NCI-H2227 (cell line): Measurements from ENCODE around the gene RIMS3.
"Not testable (repeated sequence)": the region's sequence is repeated elsewhere in the genome, so short reads cannot be mapped to it uniquely, and the experiment has no call there.

Experiments used
- DNase-seq: peaks from one replicate; lab custom pipeline; 2025; ENCODE audit not compliant: unreplicated experiment; lab: John Stamatoyannopoulos, UW

Gene RIMS3

DNA sequence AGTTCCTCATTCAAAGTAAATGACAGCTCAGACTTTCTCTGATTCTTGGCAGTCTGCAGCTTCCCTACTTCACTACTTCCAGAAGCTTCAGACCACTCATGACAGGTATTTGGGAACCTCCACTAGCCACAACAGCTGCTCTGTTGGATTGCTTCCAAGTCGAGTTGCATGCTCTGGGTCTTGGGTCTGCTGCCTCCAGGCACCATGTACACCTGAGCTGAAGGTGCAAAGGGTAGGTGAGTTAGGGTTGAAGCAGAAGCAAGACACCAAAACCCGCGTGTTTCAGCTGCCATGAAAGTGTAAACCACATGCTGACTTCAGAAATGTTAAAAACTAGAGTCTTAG, 71.3 kb downstream of the RIMS3 start:
- no peak for DNase-seq

DNA sequence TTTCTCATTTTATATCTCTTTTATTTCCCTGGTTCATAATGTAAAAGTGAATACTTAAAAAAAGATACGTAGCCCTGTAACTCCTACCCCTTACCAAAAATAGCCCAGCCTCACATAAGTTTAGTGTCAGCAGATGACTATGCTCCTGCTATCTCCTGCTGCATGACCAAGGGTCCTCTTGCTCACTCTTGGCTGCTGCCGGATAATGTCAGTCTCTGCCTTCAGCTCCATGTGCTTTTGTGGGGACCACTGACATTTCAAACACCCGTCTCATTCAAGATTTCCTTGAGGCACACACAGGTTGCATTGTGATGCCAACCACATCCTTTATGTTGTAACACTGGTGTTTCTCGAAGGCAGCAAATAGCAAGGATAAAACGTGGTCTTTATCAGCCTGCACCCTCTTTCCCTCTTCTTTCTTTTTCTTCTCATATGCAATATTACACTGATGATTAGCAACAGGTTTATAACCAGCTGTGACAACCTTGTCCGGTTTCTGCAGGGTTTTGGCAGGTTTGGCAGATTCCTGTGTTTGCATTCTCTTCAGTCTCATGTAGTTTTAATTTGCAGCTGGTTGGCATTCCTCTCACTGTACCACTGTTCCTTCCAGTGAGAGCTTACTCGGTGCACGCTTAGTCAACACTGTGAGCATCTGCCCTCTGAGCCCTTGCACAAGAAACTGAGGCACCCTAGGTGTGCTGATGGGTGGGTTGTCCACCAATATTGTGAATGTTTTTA, 71.9 kb downstream of the RIMS3 start:
- no peak for DNase-seq

DNA sequence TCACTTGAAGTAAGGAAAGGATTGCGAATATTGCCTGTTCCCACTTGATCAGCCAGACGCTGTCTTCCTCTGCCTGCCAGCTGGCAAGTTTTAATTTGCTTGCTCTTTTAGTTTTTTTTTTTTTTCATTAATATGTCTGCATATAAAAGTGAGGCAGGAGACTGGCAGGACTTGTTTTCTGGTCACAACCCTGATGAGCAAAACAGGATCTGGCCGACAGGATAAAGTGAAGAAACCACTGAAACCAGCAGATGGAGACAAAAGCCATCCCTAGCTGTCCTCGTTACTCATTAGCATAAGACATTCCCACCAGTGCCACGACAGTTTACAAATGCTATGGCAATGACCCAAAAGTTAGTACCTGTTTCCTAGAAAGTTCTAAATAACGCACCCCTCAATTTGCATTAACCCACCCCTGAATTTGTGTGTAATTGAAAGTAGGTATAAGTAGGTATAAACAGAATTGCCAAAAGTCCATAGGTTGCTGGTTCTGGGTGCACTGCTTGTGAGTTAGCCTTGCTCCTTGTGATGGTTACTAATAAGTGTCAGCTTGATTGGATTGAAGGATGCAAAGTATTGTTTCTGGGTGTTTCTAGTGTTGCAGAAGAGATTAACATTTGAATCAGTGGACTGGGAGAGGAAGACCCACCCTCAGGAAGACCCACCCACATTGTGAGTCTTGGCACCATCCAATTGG, 73.2 kb downstream of the RIMS3 start:
- peak; percentile 52 for DNase-seq

DNA sequence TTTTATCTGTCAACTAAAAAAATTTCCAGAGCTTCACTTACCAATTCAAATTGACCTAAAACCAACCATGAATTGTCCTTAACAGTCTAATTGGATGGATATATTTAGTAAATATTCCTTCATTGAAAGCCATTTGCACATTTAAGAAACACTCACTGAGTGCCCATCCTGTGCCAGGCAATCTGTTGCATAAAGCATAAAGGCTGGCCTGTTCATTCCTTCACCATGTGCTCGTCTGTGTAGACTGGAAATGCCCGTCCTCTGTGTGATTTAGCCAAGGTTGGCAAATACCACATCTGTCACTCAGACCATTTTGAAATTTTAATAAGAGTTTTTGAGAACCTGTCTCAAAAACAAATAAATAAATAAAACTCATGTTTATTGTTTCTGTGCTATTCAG, 76.9 kb downstream of the RIMS3 start:
- DNase-seq, result no peak

DNA sequence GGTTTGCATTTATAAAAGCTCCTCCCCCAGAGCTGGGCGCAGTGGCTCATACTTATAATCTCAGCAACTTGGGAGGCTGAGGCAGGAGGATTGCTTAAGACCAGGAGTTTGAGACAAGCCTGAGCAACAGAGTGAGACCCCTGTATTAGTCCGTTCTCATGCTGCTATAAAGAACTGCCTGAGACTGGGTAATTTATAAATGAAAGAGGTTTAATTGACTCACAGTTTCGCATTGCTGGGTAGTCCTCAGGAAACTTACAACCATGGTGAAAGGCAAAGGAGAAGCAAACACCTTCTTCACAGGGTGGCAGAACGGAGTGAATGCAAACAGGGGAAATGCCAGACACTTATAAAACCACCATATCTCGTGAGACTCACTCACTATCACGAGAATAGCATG, 81.5 kb downstream of the RIMS3 start:
- DNase-seq, result no peak

DNA sequence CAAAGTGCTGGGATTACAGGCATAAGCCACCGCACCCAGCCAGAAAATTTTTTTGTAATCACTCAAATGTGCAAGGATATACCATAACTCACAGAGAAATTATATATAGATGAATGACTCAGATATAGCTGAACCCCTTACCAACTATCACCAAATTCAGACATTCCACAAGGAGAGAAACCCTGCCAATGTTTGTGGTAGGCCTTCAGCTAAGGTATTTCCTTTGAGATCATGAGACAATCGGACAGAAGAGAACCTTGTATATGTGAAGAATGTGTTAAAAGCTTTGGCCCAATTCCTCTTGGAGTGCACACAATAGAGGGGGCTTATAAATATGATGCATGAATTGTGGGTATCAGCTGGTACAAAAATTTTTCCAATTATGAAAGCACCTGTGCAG, 83.4 kb downstream of the RIMS3 start:
- DNase-seq, result no peak

DNA sequence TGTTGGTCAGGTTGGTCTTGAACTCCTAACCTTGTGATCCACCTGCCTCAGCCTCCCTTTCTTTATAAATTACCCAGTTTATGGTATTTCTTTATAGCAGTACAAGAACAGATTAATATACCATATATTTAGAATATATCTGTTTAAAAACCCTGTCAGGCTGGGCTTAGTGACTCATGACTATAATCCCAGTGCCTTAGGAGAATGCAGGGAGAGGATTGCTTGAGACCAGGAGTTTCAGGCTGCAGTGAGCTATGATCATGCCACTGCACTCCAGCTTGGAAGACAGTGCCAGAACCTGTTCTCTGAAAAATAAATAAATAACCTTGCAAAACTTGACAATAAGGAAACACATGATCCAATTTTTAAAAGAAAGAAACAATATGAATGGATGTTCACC, 90.1 kb downstream of the RIMS3 start:
- DNase-seq, result no peak

DNA sequence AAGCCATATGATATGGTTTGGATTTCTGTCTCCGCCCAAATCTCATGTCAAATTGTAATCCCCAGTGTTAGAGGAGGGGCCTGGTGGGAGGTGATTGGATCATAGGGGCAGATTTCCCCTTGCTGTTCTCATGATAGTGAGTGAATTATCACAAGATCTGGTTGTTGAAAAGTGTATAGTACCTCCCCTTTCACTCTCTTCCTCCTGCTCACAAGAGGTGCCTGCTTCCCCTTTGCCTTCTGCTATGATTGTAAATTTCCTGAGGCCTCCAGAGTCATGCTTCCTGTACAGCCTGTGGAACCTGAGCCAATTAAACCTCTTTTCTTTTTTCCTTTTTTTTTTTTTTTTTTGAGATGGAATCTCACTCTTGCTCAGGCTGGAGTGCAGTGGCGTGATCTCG, 90.7 kb downstream of the RIMS3 start:
- DNase-seq, result not testable (repeated sequence)
